NCI-H2081 treated with DMSO at 0.1 percent for 48 hours (cell line): ENCODE data around the gene PDHX.
"Not testable (repeated sequence)": the region's sequence is repeated elsewhere in the genome, so short reads cannot be mapped to it uniquely, and the experiment has no call there.

Source experiments
- DNase-seq: peaks from one replicate; lab custom pipeline; 2025; lab: John Stamatoyannopoulos, UW

The PDHX gene

DNA sequence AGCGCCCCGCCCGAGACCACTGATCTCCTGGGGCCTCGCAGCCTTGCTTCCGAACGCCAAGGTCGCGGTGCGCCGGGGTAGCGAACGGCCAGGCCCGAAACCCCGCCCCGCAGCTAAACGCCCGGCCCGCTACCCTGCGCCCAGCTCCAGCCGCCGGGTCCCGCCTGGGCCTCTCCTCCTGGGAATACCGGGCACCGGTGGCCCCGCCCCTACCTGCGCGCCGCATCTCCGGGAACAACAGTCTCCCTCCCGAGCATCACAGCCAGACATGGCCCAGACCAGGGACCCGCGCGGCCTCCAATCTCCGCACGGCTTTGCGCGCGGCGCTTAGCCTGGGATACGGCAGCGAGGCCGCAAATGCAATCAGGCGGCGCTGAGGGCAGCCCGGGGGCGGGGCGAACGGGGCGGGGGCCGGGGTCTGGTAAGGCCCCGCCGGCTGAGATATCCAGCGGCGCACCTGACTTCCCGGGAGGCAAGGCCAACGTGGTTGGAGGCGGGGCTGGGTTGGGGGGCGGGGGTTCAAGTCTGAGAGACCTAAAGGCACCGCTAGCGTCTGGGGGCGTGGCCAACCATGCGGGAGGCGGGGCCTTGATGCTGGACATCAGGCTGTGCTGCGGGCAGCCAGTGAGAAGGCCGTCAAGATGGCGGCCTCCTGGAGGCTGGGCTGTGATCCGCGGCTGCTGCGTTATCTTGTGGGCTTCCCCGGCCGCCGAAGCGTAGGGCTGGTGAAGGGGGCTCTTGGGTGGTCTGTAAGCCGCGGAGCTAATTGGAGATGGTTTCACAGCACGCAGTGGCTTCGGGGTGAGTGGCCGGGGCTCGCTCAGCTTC, at the start of gene PDHX, which contains the start of gene APIP:
PDHX (plus strand) TSS at position 604 of the 828 bp plus-strand sequence; CDS start at position 642, 38 bp downstream.
APIP (minus strand) TSS at position 365 of the 828 bp plus-strand sequence; CDS start at position 270, 95 bp downstream.
- DNase-seq, result peak; percentile 66

DNA sequence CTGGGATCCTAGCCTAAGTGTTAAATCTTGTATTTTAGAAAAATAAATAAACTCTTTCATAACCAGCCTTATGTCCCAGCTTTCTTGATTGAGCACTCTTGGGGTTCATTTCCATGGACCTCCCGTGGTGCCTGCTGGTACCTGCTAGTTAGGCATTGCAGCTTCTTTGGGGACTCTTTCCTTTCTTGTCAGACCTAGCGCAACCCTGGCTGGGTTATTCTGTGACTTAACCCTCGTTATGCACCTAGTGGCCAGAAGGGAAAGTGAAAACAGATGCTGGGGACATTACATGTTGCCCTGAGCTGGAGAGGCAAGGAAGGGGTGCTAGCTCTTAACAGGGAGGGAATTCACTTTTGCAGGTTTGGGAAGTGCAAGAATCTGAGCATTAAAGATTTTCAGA, 47.0 kb upstream of the PDHX start:
- DNase-seq, result no peak

DNA sequence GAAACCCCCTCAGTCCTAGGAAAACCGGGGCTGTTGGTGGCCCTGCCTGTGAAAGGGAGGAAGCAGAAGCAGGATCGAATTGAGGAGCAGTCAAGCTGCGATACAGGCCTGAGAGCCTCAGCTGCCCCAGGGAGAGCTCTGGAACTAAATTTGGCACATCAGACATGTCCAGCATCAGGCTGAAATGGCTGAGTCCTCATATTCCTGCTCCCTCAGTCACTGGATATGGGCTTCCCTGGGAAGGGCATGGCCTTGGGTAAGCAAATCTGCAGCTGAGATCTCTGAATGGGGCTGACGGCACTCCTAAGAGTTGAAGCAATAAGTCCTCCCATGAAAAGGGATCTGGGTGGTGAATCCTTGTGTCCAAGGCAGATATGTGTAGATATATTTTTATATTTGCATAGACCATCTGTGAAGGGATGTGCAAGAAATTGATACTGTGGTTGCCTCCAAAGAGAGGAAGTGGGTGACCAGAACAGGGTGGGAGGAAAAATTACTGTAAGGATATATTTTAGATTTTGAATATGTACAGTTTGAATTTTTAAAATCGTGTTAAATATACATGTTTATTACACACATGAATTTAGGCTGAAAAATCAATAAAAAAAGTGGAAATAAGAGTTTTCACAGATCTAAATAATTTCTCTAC, 45.7 kb upstream of the PDHX start:
- no peak for DNase-seq

DNA sequence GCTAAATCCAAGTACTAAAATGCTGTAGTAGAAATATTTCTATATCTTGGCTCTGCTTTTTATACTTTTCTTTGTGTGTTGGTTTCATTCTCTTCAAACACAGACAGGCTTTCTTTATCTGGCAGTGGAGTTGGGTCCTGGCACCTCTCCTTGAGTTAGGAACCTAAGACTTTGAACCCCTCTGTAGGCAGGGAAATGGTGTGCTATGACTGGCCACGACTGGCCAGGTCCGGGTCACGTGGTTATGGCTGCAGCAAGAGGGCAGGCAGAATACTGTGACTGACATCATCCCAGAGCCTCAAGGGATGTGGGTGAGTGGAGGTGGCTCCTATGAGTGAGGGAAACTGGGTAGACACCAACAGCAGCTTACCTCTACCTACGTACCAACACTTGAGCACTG, 42.2 kb upstream of the PDHX start:
- DNase-seq, result no peak

DNA sequence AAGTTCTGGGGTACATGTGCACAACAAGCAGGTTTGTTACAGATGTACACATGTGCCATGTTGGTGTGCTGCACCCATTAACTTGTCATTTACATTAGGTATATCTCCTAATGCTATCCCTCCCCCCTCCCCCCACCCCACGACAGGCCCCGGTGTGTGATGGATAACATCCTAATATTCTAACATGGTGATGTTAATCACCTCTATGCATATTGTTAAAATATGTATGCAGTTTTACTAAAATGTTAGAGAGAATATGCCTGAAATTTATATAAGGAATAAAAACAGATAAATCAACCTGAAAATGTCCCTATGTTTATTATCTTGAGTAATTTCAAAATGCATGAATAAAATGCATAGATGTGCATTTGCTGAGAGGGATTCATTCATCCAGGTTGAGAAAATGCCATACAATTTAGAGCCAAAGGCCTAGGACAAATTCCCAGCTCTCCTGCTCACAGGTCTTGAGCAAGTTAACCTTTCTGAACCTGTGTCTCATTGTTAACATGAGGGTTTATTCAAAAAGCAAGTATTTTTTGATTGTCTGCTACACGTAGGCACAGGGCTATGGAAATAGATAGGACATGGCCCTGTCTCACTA, 38.9 kb upstream of the PDHX start:
- no peak for DNase-seq

DNA sequence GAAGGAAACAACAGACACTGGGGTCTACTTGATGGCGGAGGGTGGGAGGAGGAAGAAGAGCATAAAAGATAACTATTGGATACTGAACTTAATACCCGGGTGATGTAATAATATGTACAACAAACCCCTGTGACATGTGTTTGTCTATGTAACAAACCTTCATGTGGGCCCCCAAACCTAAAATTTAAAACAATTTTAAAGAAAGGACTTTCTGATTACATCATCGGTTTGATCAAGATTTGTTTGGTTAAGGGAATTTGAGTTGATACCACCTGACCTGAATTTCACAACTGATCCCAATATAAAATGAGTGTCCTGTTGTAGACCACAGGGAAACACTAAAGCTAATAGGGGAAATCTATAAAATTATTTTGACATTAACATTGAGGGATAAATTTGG, 34.5 kb upstream of the PDHX start:
- DNase-seq, result no peak

DNA sequence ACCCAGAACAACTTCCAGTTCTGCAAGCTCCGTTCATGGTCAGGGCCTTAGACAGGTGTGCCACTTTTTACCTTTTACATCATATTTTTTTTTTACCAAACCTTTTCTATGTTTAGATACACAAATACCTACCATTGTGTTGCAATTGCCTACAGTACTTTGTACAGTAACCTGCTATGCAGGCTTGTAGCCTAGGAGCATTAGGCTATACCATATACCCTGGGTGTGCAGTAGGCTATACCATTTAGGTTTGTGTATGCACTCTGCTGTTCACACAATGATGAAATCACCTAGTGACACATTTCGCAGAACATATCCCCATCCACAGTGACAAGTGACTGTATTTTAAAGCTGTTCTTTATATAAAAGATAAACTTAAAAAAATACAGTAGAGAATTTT, 29.8 kb upstream of the PDHX start:
- no peak for DNase-seq

DNA sequence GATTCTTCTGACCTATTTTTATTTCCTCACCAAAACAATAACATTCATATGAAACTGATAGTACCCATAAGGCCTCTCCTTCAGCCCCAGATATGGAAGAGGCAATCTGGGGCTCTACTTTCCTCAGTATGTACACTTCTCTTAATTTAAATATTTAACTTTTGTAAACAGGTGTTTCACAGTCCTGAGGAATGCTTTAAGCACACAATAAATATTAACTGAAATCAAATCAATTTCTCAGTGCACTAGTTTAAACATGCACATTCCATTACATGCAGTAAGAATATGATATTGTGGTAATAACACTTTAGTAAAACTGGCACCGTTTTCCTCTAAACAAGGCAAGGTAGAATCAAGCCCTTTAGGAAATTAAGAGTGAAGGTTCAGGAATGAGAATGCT, 29.2 kb upstream of the PDHX start:
- no peak for DNase-seq

DNA sequence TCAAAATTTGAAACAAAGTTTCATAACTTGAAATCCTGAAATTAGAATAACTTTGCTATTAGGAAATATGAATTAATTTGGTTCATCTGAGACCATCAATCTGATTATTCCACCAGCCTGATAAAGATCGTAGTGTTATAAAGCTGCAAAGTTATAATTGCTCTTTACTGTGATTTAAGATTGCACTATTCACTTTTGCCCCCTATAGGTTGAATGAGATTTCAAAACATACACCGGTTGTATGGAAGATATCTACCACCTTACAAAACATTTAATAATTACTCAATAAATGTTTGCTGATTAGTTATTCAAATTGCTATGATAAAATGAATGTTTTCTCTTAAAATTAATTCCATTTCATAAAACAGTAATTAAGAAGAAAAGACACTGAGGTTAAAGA, 26.3 kb upstream of the PDHX start:
- DNase-seq, result no peak

DNA sequence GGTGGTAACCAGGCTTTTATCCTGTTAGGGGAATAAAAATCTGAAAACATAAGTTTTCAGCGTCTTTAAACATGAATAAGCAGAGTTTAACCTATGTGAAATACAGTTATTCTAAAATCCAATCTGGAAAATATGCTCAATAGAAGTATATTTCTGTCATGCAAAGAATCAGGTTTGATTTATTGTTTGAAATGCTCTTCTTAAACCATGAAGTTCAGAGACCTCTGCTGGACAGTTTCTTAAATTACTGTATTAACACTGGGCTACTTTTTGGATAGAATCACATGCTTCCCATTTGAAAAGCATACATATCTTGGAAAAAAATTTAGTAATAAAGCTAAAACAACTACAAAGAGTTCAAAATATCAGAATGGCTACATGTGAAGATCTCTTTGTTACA, 25.6 kb upstream of the PDHX start:
- peak; percentile 1 for DNase-seq

DNA sequence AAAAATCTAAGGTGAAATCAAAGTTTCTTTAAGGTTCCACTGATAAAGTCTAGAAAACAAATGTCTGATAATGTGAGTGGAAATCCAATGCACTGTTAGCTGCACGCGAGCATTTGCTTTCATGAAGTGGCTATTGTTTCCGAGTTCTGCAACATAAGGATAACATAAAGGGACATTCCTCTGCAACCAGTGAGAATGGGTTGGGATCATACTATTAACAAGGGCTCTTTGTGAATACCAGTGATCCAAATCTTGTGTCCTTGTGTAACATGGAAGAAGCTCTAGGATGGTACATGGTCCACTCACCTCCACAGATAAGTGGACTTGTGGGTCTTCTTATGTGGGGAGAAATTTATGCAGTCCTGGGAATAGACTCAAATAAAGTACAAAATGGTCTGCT, 24.8 kb upstream of the PDHX start:
- no peak for DNase-seq

DNA sequence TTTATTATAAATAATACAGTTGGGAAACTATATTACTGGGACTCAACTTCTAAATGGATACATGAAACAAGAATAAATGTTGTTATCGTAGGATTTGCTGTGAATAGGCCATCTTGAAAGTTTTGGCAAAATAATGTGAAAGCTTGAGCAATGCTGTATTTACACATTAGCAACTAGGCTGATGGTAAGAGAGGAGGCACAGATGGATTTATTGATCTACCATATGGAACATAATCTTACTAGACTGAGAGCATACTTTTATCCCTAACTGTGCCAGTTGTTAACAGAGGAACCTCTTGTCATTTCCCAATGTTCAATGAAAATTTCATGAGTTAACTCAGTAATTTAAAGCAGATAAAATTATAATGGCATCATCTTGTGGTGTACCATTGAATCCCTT, 23.0 kb upstream of the PDHX start:
- no peak for DNase-seq

DNA sequence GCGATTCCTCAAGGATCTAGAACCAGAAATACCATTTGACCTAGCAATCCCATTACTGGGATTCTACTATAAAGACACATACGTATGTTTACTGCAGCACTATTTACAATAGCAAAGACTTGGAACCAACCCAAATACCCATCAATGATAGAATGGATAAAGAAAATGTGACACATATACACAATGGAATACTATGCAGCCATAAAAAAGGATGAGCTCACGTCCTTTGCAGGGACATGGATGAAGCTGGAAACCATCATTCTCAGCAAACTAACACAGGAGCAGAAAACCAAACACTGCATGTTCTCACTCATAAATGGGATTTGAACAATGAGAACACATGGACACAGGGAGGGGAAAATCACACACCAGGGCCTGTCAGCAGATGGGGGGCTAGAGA, 20.2 kb upstream of the PDHX start:
- DNase-seq, result not testable (repeated sequence)

DNA sequence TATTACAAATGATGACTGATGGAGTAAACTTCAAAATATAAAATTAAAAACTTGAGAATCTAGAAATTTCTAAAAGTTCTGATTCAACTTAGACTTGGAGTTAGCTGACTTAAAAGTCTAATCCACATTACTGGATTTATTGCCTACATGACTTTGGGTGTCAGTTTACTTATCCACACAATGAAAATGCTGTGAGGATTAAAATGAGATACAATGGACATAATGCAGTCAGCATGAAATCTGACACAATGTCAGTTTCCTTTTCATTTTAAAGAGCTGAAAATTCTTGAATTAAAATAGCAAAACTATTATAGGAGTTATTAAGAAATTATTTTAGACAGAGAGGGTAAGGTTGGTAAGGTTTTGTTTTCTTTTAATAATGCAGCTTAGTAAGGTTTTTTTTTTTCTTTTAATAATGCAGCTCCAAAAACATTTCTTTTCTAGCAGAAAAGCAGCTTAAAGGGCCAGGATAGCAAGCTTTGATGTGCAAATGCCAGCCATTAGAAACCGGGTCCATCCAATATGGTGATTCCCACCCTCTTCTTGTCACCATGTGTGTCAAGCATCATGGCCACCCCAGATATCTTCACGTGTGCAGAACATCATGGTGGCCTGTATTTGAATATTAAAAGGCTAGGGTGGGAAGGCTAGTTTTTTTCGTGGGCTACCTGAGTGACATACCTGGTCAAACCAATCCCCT, 19.1 kb upstream of the PDHX start:
- DNase-seq, result no peak

DNA sequence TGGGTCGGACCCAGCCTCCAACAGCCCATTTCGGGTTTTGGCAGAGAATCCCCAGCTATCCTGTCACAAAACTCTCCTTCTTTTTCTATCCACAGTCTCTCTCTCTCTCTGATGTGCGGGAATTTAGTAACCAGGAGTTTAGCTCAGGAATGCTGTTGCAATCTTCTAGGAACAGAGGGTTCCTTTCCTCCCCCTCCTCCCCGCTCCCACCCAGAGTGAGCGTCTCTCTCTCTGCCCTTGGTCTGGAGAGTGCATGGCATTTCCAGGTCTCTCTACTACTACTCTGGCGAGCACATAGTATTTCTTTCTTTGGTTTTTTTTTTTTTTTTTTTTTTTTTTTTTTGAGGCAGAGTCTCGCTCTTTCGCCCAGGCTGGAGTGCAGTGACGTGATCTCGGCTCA, 17.9 kb upstream of the PDHX start:
- no peak for DNase-seq

DNA sequence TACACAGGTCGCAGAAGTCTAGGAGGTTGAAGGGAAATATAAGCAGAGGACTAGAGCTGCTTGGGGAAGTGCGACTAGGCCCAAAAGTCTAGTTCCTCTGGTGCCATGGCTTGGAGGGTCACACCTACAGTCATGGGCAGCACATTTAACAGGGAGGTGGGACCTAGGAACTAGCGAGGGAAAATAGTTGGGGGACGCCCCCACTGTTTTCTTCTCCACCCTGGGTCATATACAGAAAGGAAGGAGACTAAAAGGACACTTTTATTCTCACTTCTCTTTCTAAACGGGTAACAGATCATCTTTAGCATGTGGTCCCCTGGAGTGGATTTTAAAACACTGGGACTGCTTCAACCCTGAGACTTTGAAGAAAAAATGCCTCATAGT, 16.8 kb upstream of the PDHX start:
- no peak for DNase-seq

DNA sequence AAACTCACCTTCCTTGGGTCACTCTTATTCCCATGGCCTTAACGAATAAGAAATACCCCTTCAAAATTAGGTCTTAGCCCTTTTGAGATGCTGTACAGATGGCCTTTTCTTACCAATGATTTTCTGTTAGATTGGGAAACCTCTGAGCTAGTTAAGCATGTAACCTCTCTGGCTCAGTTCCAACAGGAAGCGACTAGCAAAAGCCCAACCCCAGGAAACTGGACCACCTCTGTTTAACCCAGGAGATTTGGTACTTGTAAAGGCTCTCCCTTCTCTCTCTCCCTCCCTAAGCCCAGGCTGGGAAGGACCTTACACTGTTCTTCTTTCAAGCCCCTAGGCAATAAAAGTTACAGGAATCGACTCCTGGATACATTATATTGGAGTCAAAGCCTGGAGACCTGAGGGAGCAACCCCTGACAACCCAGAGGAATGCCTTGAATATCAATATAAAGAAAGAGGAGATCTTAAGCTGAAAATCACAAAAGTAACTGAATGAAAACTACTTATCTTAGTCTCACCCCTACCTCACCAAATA, 11.9 kb upstream of the PDHX start:
- DNase-seq, result no peak

DNA sequence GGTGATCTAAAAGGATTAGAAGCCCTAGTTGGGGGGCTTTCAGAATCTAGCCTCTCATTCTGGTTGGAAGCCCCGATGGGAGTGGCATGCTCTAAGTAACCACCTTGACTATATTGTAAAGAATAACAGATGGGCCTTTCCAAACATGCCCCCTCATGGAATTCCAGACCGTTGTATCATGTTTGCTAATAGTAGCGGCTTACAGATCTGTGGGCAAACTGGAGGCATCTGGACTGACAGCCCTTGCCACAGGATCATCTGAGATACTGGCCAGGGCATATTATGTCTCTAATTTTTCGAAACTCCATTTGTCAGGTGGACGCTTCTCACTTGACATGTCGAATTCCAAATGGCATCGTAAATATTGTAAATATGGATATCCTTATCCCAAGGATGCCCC, 10.8 kb upstream of the PDHX start:
- no peak for DNase-seq

DNA sequence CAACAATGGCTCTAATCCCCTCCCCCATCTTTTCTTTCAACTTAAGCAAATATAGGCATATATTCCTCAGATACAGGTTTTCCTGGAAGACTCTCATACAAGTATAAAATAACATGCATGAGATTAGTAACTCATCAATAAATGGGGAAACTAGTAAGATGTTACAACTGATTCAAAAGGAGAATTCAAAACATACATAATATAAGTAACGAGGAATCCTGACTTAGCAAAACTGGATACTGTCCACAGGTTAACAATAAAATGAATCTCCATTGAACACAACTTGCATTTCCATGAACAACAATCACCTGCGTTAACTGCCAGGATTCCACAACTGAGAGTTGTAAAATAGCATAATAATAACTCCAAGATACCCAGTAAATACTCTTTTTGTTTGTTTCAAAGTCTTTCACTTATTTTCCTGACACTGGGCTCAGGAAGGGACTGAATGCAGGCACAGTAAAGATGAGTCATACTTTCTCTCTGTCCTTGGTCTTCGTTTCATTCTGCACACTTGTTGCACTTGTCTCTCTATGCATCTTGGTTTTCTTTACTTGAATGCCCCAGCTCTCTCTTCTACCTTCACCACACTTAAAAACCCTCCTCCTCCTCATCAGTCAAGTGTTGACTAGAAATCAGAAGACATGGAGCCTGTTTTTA, 8.4 kb upstream of the PDHX start:
- no peak for DNase-seq

DNA sequence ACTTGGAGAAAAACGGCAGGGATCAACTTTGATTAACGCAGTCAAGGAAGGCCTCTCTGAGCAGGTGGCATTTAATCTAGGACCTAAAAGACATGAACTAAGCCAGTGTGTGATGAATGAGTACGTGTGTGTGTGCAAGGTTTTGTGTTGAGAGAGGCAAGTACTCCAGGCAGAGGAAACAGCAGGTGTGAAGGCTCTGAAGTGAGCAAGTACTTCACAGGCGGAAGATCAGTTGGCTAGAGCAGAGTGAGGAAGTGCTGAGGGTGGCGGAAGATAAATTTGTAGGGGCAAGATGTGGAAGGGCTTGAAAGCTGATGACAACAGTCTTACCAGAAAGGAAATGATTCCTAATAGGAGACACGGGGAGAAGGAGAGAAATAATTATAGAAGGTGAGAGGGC, 7.0 kb upstream of the PDHX start:
- no peak for DNase-seq

DNA sequence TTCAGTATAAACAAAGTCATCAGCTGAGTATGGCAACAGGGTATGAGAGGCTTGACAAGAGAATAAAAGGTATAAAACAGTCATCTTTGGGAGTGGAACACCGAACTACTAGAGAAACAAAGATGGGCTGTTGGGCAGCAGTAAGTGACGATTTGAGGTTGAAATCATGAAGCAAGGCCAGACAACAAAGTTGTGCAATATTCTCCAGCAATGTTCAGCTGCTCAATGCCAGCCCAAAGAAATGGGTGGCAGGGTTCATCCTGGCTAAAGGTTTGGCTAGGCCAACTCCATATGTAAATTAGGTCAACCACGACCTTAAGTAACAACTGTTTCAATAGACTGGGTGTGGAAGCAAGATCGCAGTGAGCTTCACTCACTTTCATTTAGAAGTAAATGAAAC, 6.5 kb upstream of the PDHX start:
- no peak for DNase-seq

DNA sequence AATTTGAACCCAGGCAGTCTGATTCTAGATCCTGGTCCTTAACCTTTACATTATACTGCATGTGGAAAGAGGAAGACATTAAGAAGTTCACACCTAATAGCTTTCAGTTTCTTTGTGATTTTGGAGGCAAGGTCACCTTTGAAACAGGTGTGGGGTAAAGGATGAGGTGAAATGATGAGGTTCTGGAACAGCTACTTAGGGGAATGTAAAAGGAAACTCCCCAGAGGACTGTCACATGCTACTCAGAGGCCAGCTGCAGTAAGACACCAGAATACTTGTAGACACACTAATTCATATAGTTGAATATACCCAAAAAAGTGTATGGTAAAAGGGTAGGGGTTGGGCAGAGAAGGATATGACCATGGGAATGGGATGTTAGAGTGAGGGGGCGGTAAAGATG, 5.6 kb upstream of the PDHX start:
- no peak for DNase-seq
